ENCODE results near the gene CEBPG. TPM values are rescaled to one million over a fixed set of nuclear protein-coding genes. Genes with fewer than 3 reads are reported as not detected.

CEBPG gene
- total RNA-seq, 4 donors from 2014 or later = 18.5 to 31.6 (median 26.8) TPM

- WGBS, 2 donors = 49 to 76% methylated on average over 9 to 12 of the region's 18 CpGs
- TF ChIP-seq CTCF (IDR thresholded peaks at IDR 0.05) (no peak), POLR2A (IDR thresholded peaks at IDR 0.05) (no peak)
- H3K27me3 ChIP-seq = no peaks in the 10 kb centered on the region
- peaks cover 0 to 16% (median 0%) of the 10 kb centered on the region in 3 donors for H3K4me1 ChIP-seq
- H3K4me3 ChIP-seq = no peak overlapping the region
- intact Hi-C loops (cut with DNase I) = no loop called here
- DNase-seq = no peak
- H3K27ac ChIP-seq = no peak overlapping the region
- peaks cover 0 to 26% (median 0%) of the 10 kb centered on the region in 3 donors for H3K36me3 ChIP-seq
- no peaks in the 10 kb centered on the region for H3K9me3 ChIP-seq
Measured at GRCh38 chr19:33412601-33413425, 39.3 kb downstream of the CEBPG start.

GRCh38 chr19:33413426-33413725 is 39.9 kb downstream of the CEBPG start:
- Histone ChIP-seq H3K4me1 (peaks cover 0 to 16% (median 0%) of the 10 kb centered on the region in 3 donors), H3K4me3 (no peak overlapping the region), H3K27me3 (no peaks in the 10 kb centered on the region), H3K27ac (no peak overlapping the region), H3K36me3 (peaks cover 0 to 26% (median 0%) of the 10 kb centered on the region in 3 donors), H3K9me3 (no peaks in the 10 kb centered on the region)
- intact Hi-C loops (cut with DNase I) = no loop called here
- WGBS, 2 donors = 75% methylated on average over 7 of the region's 13 CpGs; no CpG with 5 or more reads in 1 of the 2 donors
- no peak for DNase-seq
- TF ChIP-seq CTCF (IDR thresholded peaks at IDR 0.05) = no peak
- TF ChIP-seq POLR2A (IDR thresholded peaks at IDR 0.05) = no peak

GRCh38 chr19:33413868-33414666 is 40.6 kb downstream of the CEBPG start:
- WGBS, 2 donors = 74 to 90% methylated on average over 5 to 6 of the region's 25 CpGs

GRCh38 chr19:33414667-33415605 is 41.4 kb downstream of the CEBPG start:
- 81 to 87% methylated on average over 13 to 21 of the region's 32 CpGs for WGBS, 2 donors
- DNase-seq = no peak
- intact Hi-C loops (cut with DNase I) = no loop called here
- Histone ChIP-seq H3K36me3 (peaks cover 0 to 16% (median 0%) of the 10 kb centered on the region in 3 donors), H3K4me3 (no peak overlapping the region), H3K9me3 (no peaks in the 10 kb centered on the region), H3K27ac (no peak overlapping the region), H3K27me3 (no peaks in the 10 kb centered on the region), H3K4me1 (peaks cover 0 to 16% (median 0%) of the 10 kb centered on the region in 3 donors)
- TF ChIP-seq POLR2A (IDR thresholded peaks at IDR 0.05) (no peak), CTCF (IDR thresholded peaks at IDR 0.05) (no peak)

More at GRCh38 chr19:33413868-33414666, 40.6 kb downstream of the CEBPG start:
- H3K36me3 ChIP-seq = peaks cover 0 to 25% (median 0%) of the 10 kb centered on the region in 3 donors
- no peak overlapping the region for H3K4me3 ChIP-seq
- H3K27ac ChIP-seq = no peak overlapping the region
- DNase-seq = no peak
- no peak for TF ChIP-seq CTCF (IDR thresholded peaks at IDR 0.05)
- TF ChIP-seq POLR2A (IDR thresholded peaks at IDR 0.05) = no peak
- intact Hi-C loops (cut with DNase I) = no loop called here
- peaks cover 0 to 16% (median 0%) of the 10 kb centered on the region in 3 donors for H3K4me1 ChIP-seq
- no peaks in the 10 kb centered on the region for H3K9me3 ChIP-seq
- no peaks in the 10 kb centered on the region for H3K27me3 ChIP-seq

Measured in esophagus squamous epithelium (tissue), 5 donors.